Measurements from ENCODE around the gene PIGQ.
A peak's percentile ranks its signal among the peaks of the same experiment; 100 is the strongest.

Gene PIGQ

GRCh38 chr16:526181-527014 is 43.4 kb upstream of the PIGQ start:
- Histone ChIP-seq H3K4me1 (ENCODE audit: control insufficient read depth, insufficient read depth, low read length, poor library complexity, severe bottlenecking) (peaks cover 15% of the 10 kb centered on the region), H3K36me3 (ENCODE audit: control insufficient read depth, insufficient read depth, low read length) (peaks cover 27% of the 10 kb centered on the region), H3K9me3 (ENCODE audit: control insufficient read depth, low read length) (no peaks in the 10 kb centered on the region), H3K27ac (ENCODE audit: low read depth, low read length, severe bottlenecking) (peak overlapping the region; percentile 93), H3K4me3 (ENCODE audit: extremely low read depth, insufficient read depth, low read length, poor library complexity, severe bottlenecking) (peak overlapping the region; percentile 76)
- 23 to 26% methylated on average over 23 to 26 of the region's 26 CpGs for WGBS, 2 experiments (ENCODE audit: insufficient coverage in 2 of 2)

DNA sequence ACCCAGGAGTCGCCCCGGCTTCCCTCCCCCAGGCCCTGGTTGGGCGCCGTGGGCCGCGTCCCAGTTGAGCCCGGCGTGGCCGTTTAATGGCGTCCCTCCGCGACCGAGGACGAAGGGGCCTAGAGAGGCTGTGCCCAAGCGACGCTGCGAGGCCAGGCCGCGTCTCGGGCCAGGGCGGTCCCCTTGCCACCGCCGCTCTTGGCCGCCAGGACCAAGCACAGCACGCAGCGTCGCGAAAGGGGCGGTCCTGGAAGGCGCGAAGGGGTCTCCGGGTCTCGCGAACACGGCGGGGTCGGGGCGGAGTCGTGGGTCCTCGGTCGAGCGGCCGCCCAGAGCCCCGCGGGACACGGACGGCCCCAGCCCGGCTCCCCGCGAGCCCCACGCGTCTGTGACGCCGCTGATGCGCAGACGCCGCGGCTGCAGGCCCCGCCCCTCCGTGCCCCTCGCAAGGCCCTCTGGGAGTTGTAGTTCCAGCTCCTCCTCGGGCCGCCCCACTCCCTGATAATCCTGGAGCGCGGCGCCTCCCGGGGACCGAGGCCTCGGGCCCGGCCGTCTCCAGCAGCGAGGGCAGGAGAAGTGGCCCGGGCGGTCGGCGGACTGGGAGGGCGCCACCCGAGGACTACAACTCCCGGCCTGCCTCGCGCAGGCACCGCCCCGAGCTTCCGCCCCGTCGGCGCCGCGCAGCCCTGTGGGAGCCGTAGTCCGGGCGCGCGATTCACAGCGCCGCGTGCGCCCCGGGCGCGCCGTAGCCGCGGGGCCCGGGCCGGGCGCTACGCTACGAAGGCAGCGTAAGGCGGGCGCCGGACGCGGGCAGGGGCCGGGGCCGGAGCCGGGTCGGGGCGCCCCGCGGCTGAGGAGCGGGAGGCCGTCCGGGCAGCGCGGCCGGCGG is 42.5 kb upstream of the PIGQ start, which contains the start of gene CAPN15:
CAPN15 (plus strand) TSS at position 698 of the 889 bp plus-strand sequence. CDS start 19,127 bp downstream, outside the sequence.
- 1% methylated on average over 96 to 118 of the region's 129 CpGs for WGBS, 2 experiments (ENCODE audit: insufficient coverage in 2 of 2)
- Histone ChIP-seq H3K4me1 (ENCODE audit: control insufficient read depth, insufficient read depth, low read length, poor library complexity, severe bottlenecking) (peaks cover 15% of the 10 kb centered on the region), H3K27ac (ENCODE audit: low read depth, low read length, severe bottlenecking) (peak within 1 kb of the TSS; percentile 93), H3K9me3 (ENCODE audit: control insufficient read depth, low read length) (no peaks in the 10 kb centered on the region), H3K36me3 (ENCODE audit: control insufficient read depth, insufficient read depth, low read length) (peaks cover 22% of the 10 kb centered on the region), H3K4me3 (ENCODE audit: extremely low read depth, insufficient read depth, low read length, poor library complexity, severe bottlenecking) (peak within 1 kb of the TSS; percentile 76)

DNA sequence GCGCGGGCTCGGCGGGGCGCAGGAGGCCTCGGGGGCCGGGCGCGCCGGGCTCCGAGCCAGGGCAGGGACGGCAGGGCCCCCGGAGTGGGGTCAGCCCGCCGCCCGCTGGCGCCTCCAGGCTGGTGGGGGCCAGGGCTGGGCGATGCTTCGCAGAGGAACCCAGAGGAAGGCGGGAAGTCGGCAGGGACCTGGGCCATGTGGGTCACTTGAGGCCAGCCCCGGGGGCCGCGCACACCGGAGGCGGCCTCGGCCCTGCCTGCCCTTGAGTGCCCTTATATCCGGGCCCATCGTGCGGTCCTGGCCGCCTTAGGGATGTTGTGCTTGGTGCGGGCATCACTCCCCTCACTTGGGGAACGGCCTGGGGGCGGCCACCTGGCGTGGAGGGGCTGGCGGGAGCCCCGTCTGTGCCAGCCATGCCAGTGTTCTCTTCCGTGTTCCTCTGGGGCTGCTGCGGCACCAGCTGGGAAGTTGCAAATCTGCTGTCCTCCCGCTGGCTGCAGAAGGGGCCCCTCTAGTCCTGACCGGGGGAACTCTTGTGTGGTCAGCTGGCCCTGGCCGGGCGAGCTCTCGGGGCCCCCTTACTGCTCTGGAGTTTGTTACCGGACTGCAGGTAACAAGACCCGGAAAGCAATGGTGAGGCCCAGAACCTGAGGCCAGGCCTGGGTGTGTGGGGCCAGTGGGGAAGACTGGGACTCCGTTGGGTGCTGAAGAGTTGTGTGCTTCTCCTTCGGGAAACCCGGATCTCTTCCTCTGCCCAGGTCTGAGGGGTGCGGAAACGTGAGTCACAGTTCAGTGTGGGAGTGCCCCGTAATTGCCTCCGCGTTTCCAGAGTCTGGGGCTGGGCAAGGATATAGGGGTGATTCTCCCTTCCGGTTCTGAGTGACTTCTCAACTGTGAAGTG is 41.4 kb upstream of the PIGQ start:
- Histone ChIP-seq H3K4me3 (ENCODE audit: extremely low read depth, insufficient read depth, low read length, poor library complexity, severe bottlenecking) (peak overlapping the region; percentile 63), H3K4me1 (ENCODE audit: control insufficient read depth, insufficient read depth, low read length, poor library complexity, severe bottlenecking) (peaks cover 16% of the 10 kb centered on the region), H3K36me3 (ENCODE audit: control insufficient read depth, insufficient read depth, low read length) (peaks cover 17% of the 10 kb centered on the region), H3K27ac (ENCODE audit: low read depth, low read length, severe bottlenecking) (no peak overlapping the region), H3K9me3 (ENCODE audit: control insufficient read depth, low read length) (no peaks in the 10 kb centered on the region)
- 8 to 11% methylated on average over 44 to 55 of the region's 55 CpGs for WGBS, 2 experiments (ENCODE audit: insufficient coverage in 2 of 2)

GRCh38 chr16:529012-529575 is 40.7 kb upstream of the PIGQ start:
- Histone ChIP-seq H3K36me3 (ENCODE audit: control insufficient read depth, insufficient read depth, low read length) (peaks cover 16% of the 10 kb centered on the region), H3K4me1 (ENCODE audit: control insufficient read depth, insufficient read depth, low read length, poor library complexity, severe bottlenecking) (peaks cover 22% of the 10 kb centered on the region), H3K27ac (ENCODE audit: low read depth, low read length, severe bottlenecking) (no peak overlapping the region), H3K4me3 (ENCODE audit: extremely low read depth, insufficient read depth, low read length, poor library complexity, severe bottlenecking) (peak overlapping the region; percentile 63), H3K9me3 (ENCODE audit: control insufficient read depth, low read length) (no peaks in the 10 kb centered on the region)
- 80 to 86% methylated on average over 12 of the region's 12 CpGs for WGBS, 2 experiments (ENCODE audit: insufficient coverage in 2 of 2)

DNA sequence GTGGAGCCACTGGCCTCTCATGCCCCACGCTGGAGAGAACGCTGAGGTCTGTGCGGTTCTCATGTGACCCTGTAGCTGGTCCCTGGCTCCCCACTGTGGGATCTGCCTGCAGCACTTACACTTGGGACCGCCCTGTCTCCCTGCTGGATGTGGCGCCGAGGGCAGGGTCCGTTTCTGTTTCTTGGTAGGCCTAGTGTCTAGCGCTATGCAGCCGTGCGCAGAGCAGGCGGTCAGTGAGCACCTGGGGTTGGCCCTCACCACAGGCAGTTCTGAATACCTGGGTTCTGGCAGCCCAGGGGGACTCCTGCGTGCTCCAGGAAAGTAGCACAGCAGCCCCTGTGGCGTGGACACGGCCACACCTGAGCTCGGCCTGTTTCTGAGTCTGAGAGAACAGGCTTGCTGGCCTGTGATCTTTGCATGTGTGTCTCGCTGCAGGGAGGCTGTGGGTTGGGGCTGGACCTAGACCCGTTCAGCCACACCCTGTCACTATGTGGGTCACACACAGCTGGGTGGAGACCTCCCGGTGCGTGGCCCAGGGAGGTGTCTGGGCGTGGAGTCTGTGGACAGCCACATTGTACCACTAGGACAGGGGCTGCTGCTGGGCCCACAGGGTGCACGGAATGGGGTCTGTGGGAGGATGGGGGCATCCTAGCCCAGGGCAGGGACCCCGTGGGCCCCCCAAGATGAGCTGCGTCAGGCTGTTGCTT is 39.5 kb upstream of the PIGQ start:
- Histone ChIP-seq H3K27ac (ENCODE audit: low read depth, low read length, severe bottlenecking) (no peak overlapping the region), H3K4me1 (ENCODE audit: control insufficient read depth, insufficient read depth, low read length, poor library complexity, severe bottlenecking) (peaks cover 26% of the 10 kb centered on the region), H3K36me3 (ENCODE audit: control insufficient read depth, insufficient read depth, low read length) (peaks cover 14% of the 10 kb centered on the region), H3K9me3 (ENCODE audit: control insufficient read depth, low read length) (no peaks in the 10 kb centered on the region), H3K4me3 (ENCODE audit: extremely low read depth, insufficient read depth, low read length, poor library complexity, severe bottlenecking) (no peak overlapping the region)
- WGBS, 2 experiments (ENCODE audit: insufficient coverage in 2 of 2), result 93 to 95% methylated on average over 18 to 20 of the region's 23 CpGs

GRCh38 chr16:531494-532125 is 38.2 kb upstream of the PIGQ start:
- Histone ChIP-seq H3K9me3 (ENCODE audit: control insufficient read depth, low read length) (no peaks in the 10 kb centered on the region), H3K36me3 (ENCODE audit: control insufficient read depth, insufficient read depth, low read length) (peaks cover 19% of the 10 kb centered on the region), H3K27ac (ENCODE audit: low read depth, low read length, severe bottlenecking) (no peak overlapping the region), H3K4me1 (ENCODE audit: control insufficient read depth, insufficient read depth, low read length, poor library complexity, severe bottlenecking) (peaks cover 16% of the 10 kb centered on the region), H3K4me3 (ENCODE audit: extremely low read depth, insufficient read depth, low read length, poor library complexity, severe bottlenecking) (no peak overlapping the region)
- 91 to 95% methylated on average over 11 to 12 of the region's 16 CpGs for WGBS, 2 experiments (ENCODE audit: insufficient coverage in 2 of 2)

- H3K4me3 ChIP-seq (ENCODE audit: extremely low read depth, insufficient read depth, low read length, poor library complexity, severe bottlenecking), result no peak overlapping the region
- no peaks in the 10 kb centered on the region for H3K9me3 ChIP-seq (ENCODE audit: control insufficient read depth, low read length)
- H3K4me1 ChIP-seq (ENCODE audit: control insufficient read depth, insufficient read depth, low read length, poor library complexity, severe bottlenecking), result peaks cover 15% of the 10 kb centered on the region
- 80 to 86% methylated on average over 28 to 30 of the region's 30 CpGs for WGBS, 2 experiments (ENCODE audit: insufficient coverage in 2 of 2)
- H3K36me3 ChIP-seq (ENCODE audit: control insufficient read depth, insufficient read depth, low read length), result peaks cover 39% of the 10 kb centered on the region
- no peak overlapping the region for H3K27ac ChIP-seq (ENCODE audit: low read depth, low read length, severe bottlenecking)
Measured at GRCh38 chr16:533391-534123, 36.2 kb upstream of the PIGQ start.

- 92 to 97% methylated on average over 18 to 21 of the region's 21 CpGs for WGBS, 2 experiments (ENCODE audit: insufficient coverage in 2 of 2)
- Histone ChIP-seq H3K27ac (ENCODE audit: low read depth, low read length, severe bottlenecking) (no peak overlapping the region), H3K4me1 (ENCODE audit: control insufficient read depth, insufficient read depth, low read length, poor library complexity, severe bottlenecking) (peaks cover 15% of the 10 kb centered on the region), H3K9me3 (ENCODE audit: control insufficient read depth, low read length) (no peaks in the 10 kb centered on the region), H3K36me3 (ENCODE audit: control insufficient read depth, insufficient read depth, low read length) (peaks cover 41% of the 10 kb centered on the region), H3K4me3 (ENCODE audit: extremely low read depth, insufficient read depth, low read length, poor library complexity, severe bottlenecking) (no peak overlapping the region)
Measured at GRCh38 chr16:534135-534534, 35.6 kb upstream of the PIGQ start.

Data from mesodermal cell (in vitro differentiated cells).